GM12875 (cell line): ENCODE data around the gene CSNK2A1.

Source experiments
- H3K4me3 ChIP-seq: one replicate; pipeline ENCODE4 v1.5.1; 2011; ENCODE audit warnings: low read depth, low read length, control low read depth
- CTCF ChIP-seq: IDR thresholded peaks from 2 replicates; pipeline ENCODE4 v1.5.1; 2011; ENCODE audit warnings: low read depth, mild to moderate bottlenecking, control low read depth, inconsistent platforms, low read length, moderate library complexity, borderline replicate concordance; ENCODE audit not compliant: insufficient read depth

The CSNK2A1 gene

GRCh38 chr20:469746-470490 is 73.7 kb downstream of the CSNK2A1 start:
- TF ChIP-seq CTCF = no peak
- no peak overlapping the region for H3K4me3 ChIP-seq

- H3K4me3 ChIP-seq = no peak overlapping the region
- no peak for TF ChIP-seq CTCF
Measured at GRCh38 chr20:467755-468154, 75.8 kb downstream of the CSNK2A1 start.

GRCh38 chr20:462199-462991 is 81.2 kb downstream of the CSNK2A1 start, which contains the start of gene TBC1D20:
Gene TBC1D20 (minus strand): TSS chr20:462533. CDS start chr20:462405, 128 bp downstream.
- H3K4me3 ChIP-seq = peak within 1 kb of the TSS; percentile 74
- TF ChIP-seq CTCF = peak; percentile 12; the same call in 1 of the 2 replicates

GRCh38 chr20:461254-462198 is 82.1 kb downstream of the CSNK2A1 start:
- peak overlapping the region; percentile 74 for H3K4me3 ChIP-seq
- no peak for TF ChIP-seq CTCF

- TF ChIP-seq CTCF = no peak
- H3K4me3 ChIP-seq = no peak overlapping the region
Measured at GRCh38 chr20:460707-461106, 82.9 kb downstream of the CSNK2A1 start.

GRCh38 chr20:460180-460579 is 83.4 kb downstream of the CSNK2A1 start:
- H3K4me3 ChIP-seq = no peak overlapping the region
- TF ChIP-seq CTCF = no peak
